ENCODE data around the gene SFMBT2.

The SFMBT2 gene

DNA sequence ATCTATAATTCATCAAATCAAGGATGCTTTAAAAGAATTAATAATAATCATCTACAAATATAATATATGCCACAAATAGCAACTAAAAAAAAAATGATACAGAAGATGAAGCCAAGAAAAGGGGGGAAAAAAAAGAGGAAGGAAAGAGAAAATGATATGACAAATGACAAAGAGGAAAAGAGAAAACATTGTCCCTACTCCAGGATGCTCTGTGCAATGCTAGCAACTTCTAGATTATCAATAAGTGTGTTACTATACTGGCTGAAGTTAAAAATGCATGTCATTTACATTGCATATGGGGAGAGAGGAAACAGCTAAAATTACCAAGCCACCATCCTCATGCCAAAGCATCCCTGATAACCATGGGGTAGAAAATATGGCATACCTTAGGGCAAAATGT, 104.2 kb downstream of the SFMBT2 start:
- ChIA-PET POLR2A (no interaction called here), CTCF (no interaction called here)
- DNase-seq (ENCODE audit: extremely low spot score), result no peak
- no peak for TF ChIP-seq NFRKB (IDR thresholded peaks at IDR 0.05)
- TF ChIP-seq HDGF (IDR thresholded peaks at IDR 0.05; ENCODE audit: borderline replicate concordance), result no peak
- TF ChIP-seq FOXK2 (IDR thresholded peaks at IDR 0.05), result no peak
- no peak for TF ChIP-seq L3MBTL2 (conservative IDR thresholded peaks at IDR 0.05)
- no peak for TF ChIP-seq TARDBP (IDR thresholded peaks at IDR 0.05)
- TF ChIP-seq FOXA1 (IDR thresholded peaks at IDR 0.05), result no peak
- TF ChIP-seq ELF4 (IDR thresholded peaks at IDR 0.05), result no peak
- no peak for TF ChIP-seq CTBP1 (IDR thresholded peaks at IDR 0.05; ENCODE audit: borderline replicate concordance)
- TF ChIP-seq SP1 (IDR thresholded peaks at IDR 0.05), result no peak

DNA sequence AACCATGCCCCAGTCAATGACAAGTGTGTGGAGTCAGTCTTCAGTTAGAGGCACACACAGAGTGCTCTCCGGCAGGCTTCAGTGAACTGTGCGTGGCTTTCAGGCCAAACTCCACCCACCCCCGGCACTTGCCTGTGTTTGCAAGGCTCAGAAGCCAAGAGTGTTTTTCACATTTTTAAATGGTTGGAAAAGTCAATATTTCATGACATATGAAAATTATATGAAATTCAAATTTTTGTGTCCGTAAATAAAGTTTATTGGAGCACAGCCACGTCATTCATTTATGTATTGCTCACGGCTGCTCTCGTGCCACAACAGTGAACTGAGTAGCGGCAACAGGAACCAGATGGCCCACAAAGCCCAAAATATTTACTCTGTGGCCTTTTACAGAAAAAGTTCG, 104.7 kb downstream of the SFMBT2 start:
- CTCF ChIA-PET, result no interaction called here
- TF ChIP-seq FOXM1 (IDR thresholded peaks at IDR 0.05; ENCODE audit: borderline replicate concordance), result no peak
- TF ChIP-seq ZNF384 (IDR thresholded peaks at IDR 0.05), result no peak
- TF ChIP-seq LEF1 (IDR thresholded peaks at IDR 0.05; ENCODE audit: borderline replicate concordance), result no peak
- no peak for TF ChIP-seq ELF4 (IDR thresholded peaks at IDR 0.05)
- TF ChIP-seq BHLHE40 (IDR thresholded peaks at IDR 0.05; ENCODE audit: borderline replicate concordance), result no peak
- TF ChIP-seq SP1 (IDR thresholded peaks at IDR 0.05), result no peak
- TF ChIP-seq L3MBTL2 (conservative IDR thresholded peaks at IDR 0.05), result no peak
- no peak for TF ChIP-seq FOXA1 (IDR thresholded peaks at IDR 0.05)
- no peak for TF ChIP-seq TARDBP (IDR thresholded peaks at IDR 0.05)
- TF ChIP-seq SUZ12 (IDR thresholded peaks at IDR 0.05), result no peak
- TF ChIP-seq, protein P1, sequence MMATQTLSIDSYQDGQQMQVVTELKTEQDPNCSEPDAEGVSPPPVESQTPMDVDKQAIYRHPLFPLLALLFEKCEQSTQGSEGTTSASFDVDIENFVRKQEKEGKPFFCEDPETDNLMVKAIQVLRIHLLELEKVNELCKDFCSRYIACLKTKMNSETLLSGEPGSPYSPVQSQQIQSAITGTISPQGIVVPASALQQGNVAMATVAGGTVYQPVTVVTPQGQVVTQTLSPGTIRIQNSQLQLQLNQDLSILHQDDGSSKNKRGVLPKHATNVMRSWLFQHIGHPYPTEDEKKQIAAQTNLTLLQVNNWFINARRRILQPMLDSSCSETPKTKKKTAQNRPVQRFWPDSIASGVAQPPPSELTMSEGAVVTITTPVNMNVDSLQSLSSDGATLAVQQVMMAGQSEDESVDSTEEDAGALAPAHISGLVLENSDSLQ (IDR thresholded peaks at IDR 0.05), result no peak
- TF ChIP-seq FOXK2 (IDR thresholded peaks at IDR 0.05), result no peak
- TF ChIP-seq HDGF (IDR thresholded peaks at IDR 0.05; ENCODE audit: borderline replicate concordance), result no peak
- no peak for TF ChIP-seq ARNT (IDR thresholded peaks at IDR 0.05)
- TF ChIP-seq CTBP1 (IDR thresholded peaks at IDR 0.05; ENCODE audit: borderline replicate concordance), result no peak
- no peak for TF ChIP-seq NFRKB (IDR thresholded peaks at IDR 0.05)
- POLR2A ChIA-PET, result no interaction called here

DNA sequence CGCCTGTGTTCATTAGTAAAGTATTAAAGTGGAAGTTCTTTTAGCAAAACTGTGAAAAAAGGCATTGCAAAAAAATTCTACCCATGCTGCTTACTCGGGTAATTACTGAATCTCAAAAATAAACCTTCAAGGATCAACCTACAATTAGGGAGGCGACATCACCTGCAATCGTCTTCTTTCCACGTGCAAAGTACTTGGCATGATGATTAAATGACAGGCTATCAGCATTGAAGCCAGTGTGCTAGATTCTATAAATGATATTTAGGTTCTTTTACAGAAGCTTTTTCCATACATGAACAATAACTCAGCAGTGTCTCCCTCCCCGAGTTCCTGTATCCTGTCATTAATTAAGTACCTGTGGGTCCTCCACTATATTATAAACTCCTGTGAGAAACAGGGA, 105.8 kb downstream of the SFMBT2 start:
- TF ChIP-seq SP1 (IDR thresholded peaks at IDR 0.05) (no peak), ARNT (IDR thresholded peaks at IDR 0.05) (no peak), TARDBP (IDR thresholded peaks at IDR 0.05) (no peak), L3MBTL2 (conservative IDR thresholded peaks at IDR 0.05) (no peak), ZNF384 (IDR thresholded peaks at IDR 0.05) (no peak), FOXK2 (IDR thresholded peaks at IDR 0.05) (no peak), NFRKB (IDR thresholded peaks at IDR 0.05) (no peak), BHLHE40 (IDR thresholded peaks at IDR 0.05; ENCODE audit: borderline replicate concordance) (no peak), ELF4 (IDR thresholded peaks at IDR 0.05) (no peak), FOXM1 (IDR thresholded peaks at IDR 0.05; ENCODE audit: borderline replicate concordance) (no peak)
- TF ChIP-seq, protein P1 (IDR thresholded peaks at IDR 0.05), result no peak
- ChIA-PET POLR2A (no interaction called here), CTCF (no interaction called here)
- DNase-seq (ENCODE audit: extremely low spot score), result no peak

More for the DNA sequence above, 104.7 kb downstream of the SFMBT2 start:
- DNase-seq (ENCODE audit: extremely low spot score), result no peak

DNA sequence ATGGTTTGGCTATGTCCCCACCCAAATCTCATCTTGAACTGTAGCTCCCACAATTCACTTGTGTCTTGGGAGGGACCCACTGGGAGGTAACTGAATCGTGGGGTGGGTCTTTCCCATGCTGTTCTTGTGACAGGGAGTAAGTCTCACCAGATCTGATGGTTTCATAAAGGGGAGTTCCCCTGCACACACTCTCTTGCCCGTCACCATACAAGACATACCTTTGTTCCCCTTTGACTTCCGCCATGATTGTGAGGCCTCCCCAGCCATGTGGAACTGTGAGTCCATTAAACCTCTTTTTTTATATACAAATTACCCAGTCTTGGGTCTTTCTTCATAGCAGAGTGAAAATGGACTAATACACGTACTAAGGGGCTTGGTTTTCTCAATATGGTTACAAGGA, 106.7 kb downstream of the SFMBT2 start:
- TF ChIP-seq ELF4 (IDR thresholded peaks at IDR 0.05) (no peak), TARDBP (IDR thresholded peaks at IDR 0.05) (no peak), ARNT (IDR thresholded peaks at IDR 0.05) (no peak), FOXK2 (IDR thresholded peaks at IDR 0.05) (no peak), SP1 (IDR thresholded peaks at IDR 0.05) (no peak), LEF1 (IDR thresholded peaks at IDR 0.05; ENCODE audit: borderline replicate concordance) (no peak), FOXA1 (IDR thresholded peaks at IDR 0.05) (no peak), BHLHE40 (IDR thresholded peaks at IDR 0.05; ENCODE audit: borderline replicate concordance) (no peak), HDGF (IDR thresholded peaks at IDR 0.05; ENCODE audit: borderline replicate concordance) (no peak), NFRKB (IDR thresholded peaks at IDR 0.05) (no peak), FOXM1 (IDR thresholded peaks at IDR 0.05; ENCODE audit: borderline replicate concordance) (no peak), ZNF384 (IDR thresholded peaks at IDR 0.05) (no peak), L3MBTL2 (conservative IDR thresholded peaks at IDR 0.05) (no peak), CTBP1 (IDR thresholded peaks at IDR 0.05; ENCODE audit: borderline replicate concordance) (no peak), SUZ12 (IDR thresholded peaks at IDR 0.05) (no peak)
- TF ChIP-seq, protein P1 (IDR thresholded peaks at IDR 0.05), result no peak
- ChIA-PET POLR2A (no interaction called here), CTCF (interaction anchor here (0.9 kb wide), 1 partner anchor 518 kb away, joined by 4 read pairs; no protein-coding TSS in a partner anchor)
- DNase-seq (ENCODE audit: extremely low spot score), result no peak

DNA sequence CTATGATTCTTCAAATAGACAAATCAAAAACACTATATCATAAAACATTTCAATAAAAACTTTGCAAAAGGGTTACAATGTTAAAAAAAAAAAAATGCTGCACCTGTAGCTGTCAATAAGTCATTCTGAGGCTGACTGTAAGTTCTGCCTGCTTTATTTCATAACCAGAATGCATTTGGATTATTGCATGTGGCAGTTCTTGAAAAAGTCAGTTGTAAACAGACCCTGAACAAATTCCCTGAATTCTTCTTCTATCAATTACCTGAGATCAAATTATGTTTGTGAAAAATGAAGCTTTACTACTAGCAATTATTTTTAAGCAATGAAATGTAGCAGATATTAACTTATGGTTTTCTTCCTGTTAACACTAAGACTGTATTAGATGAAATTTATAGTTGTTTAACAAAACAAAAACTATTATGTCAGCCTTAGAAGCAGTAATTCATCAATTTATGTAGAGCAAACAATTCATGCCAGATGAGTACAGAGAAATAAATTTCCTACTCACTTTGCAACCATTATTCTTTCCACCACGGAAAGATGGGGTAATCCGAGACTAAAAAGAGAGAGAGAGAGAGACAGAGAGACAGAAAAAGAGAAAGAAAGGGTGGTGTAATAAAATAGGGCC, 107.8 kb downstream of the SFMBT2 start:
- POLR2A ChIA-PET, result interaction anchor here (2.1 to 2.6 kb wide), 2 partner anchors 8 to 108 kb away, joined by 8 to 11 read pairs; partner anchors contain the start of gene SFMBT2

More for the DNA sequence above, 107.8 kb downstream of the SFMBT2 start:
- no peak for DNase-seq (ENCODE audit: extremely low spot score)
- CTCF ChIA-PET, result interaction anchor here (0.9 kb wide), 1 partner anchor 516 kb away, joined by 4 read pairs; no protein-coding TSS in a partner anchor
- TF ChIP-seq FOXM1 (IDR thresholded peaks at IDR 0.05; ENCODE audit: borderline replicate concordance) (no peak), CTBP1 (IDR thresholded peaks at IDR 0.05; ENCODE audit: borderline replicate concordance) (peak; percentile 89), SUZ12 (IDR thresholded peaks at IDR 0.05) (no peak), NFRKB (IDR thresholded peaks at IDR 0.05) (no peak), ARNT (IDR thresholded peaks at IDR 0.05) (peak; percentile 49; the same call in 1 of the 2 replicates)
- TF ChIP-seq, protein P1 (IDR thresholded peaks at IDR 0.05), result peak; percentile 89

Measured in HEK293T (cell line).